HepG2 (cell line): Measurements from ENCODE around the gene THOC6. TPM values are rescaled to one million over a fixed set of nuclear protein-coding genes. Genes with fewer than 3 reads are reported as not detected.

Source experiments
- ETV6 ChIP-seq: sonication (generic); formaldehyde crosslinking; conservative IDR thresholded peaks from 2 replicates; pipeline ENCODE4 v1.4.0; 2020; ENCODE audit warnings: missing genetic modification reagents
- HOXA5 ChIP-seq: sonication (generic); formaldehyde crosslinking; IDR thresholded peaks from 2 replicates; pipeline ENCODE4 v1.4.0; 2020; ENCODE audit warnings: missing genetic modification reagents
- PAX8 ChIP-seq: sonication (generic); formaldehyde crosslinking; IDR thresholded peaks from 2 replicates; pipeline ENCODE4 v1.8.0; 2022; ENCODE audit warnings: mild to moderate bottlenecking, missing genetic modification reagents, borderline replicate concordance
- SETDB1 ChIP-seq: sonication (generic); formaldehyde crosslinking; IDR thresholded peaks from 2 replicates; pipeline ENCODE4 v1.5.1; 2020; ENCODE audit warnings: missing genetic modification reagents, mild to moderate bottlenecking, borderline replicate concordance
- SP5 ChIP-seq: IDR thresholded peaks from 2 replicates; pipeline ENCODE4 v1.6.1; 2016; ENCODE audit warnings: low read depth, borderline replicate concordance
- ZFP36L2 ChIP-seq: sonication (generic); formaldehyde crosslinking; IDR thresholded peaks from 2 replicates; pipeline ENCODE4 v1.4.0; 2020; ENCODE audit warnings: missing genetic modification reagents
- ZNF101 ChIP-seq: sonication (generic); formaldehyde crosslinking; IDR thresholded peaks from 2 replicates; pipeline ENCODE4 v1.4.0; 2020; ENCODE audit warnings: mild to moderate bottlenecking, low read depth, missing genetic modification reagents, borderline replicate concordance
- ZNF205 ChIP-seq: IDR thresholded peaks from 2 replicates; pipeline ENCODE4 v1.6.1; 2018; ENCODE audit warnings: missing biosample characterization, missing genetic modification reagents
- ZNF275 ChIP-seq: sonication (generic); formaldehyde crosslinking; IDR thresholded peaks from 2 replicates; pipeline ENCODE4 v1.8.0; 2022; ENCODE audit warnings: missing genetic modification reagents, mild to moderate bottlenecking, inconsistent platforms, borderline replicate concordance
- ZNF3 ChIP-seq: IDR thresholded peaks from 2 replicates; pipeline ENCODE4 v1.7.0; 2017; ENCODE audit warnings: inconsistent platforms
- ZNF407 ChIP-seq: sonication (generic); formaldehyde crosslinking; IDR thresholded peaks from one replicate; pipeline ENCODE4 v1.5.1; 2020; ENCODE audit warnings: mild to moderate bottlenecking, missing genetic modification reagents; ENCODE audit errors: not compliant biosample characterization
- ZNF646 ChIP-seq: sonication (generic); formaldehyde crosslinking; IDR thresholded peaks from 2 replicates; pipeline ENCODE4 v1.9.0; 2021; ENCODE audit warnings: mild to moderate bottlenecking, missing genetic modification reagents
- polyA plus RNA-seq, 8 experiments: library from polyadenylated mRNA; depleted of rRNA in 3 of 8; stranded (reverse) in 7 of 8; unstranded in 1 of 8; fragments of >200 nt; fragmentation: Illumina TruSeq in 4 of 8; extraction: Trizol in 4 of 8; gene quantifications; 2 replicates each; pipeline versions ENCODE4 v1.2.1 to v1.2.3, GENCODE V29; 2011 to 2016; ENCODE audit warnings: low read depth in 4 of 8, missing spikeins in 1 of 8, mixed read lengths in 1 of 8; ENCODE audit not compliant: insufficient read depth in 1 of 8
- total RNA-seq, 5 experiments: library from RNA; depleted of rRNA; stranded (reverse); fragments of >200 nt; fragmentation: Illumina TruSeq; extraction: Trizol; gene quantifications; 2 replicates each; pipeline ENCODE4 v1.2.3, GENCODE V29; 2016; ENCODE audit warnings: low read depth in 1 of 5

Gene THOC6
- total and polyA plus RNA-seq, 2 of the 13 experiments (the other 11 are each of a cell fraction or from before 2014, with no cell fraction given) = 32.1 to 37.0 TPM

- TF ChIP-seq ZNF275 (no peak), ZNF101 (CRISPR knock-in tag) (peak; percentile 23; the same call in 1 of the 2 replicates), ZNF646 (CRISPR knock-in tag) (no peak), ZNF205 (CRISPR knock-in tag) (no peak), HOXA5 (0 out of 2 replicates have a peak, but pooled peaks have one; percentile 30), ZFP36L2 (CRISPR knock-in tag) (no peak), ETV6 (CRISPR knock-in tag) (no peak), ZNF407 (no peak), ZNF3 (CRISPR knock-in tag) (no peak), SP5 (CRISPR knock-in tag) (no peak), PAX8 (CRISPR knock-in tag) (no peak), SETDB1 (CRISPR knock-in tag) (no peak)
These were observed 42.1 kb downstream of the THOC6 start (continued) for GRCh38 chr16:3065742-3066439.
